ENCODE data around the gene TAS1R3.

TAS1R3 gene

DNA sequence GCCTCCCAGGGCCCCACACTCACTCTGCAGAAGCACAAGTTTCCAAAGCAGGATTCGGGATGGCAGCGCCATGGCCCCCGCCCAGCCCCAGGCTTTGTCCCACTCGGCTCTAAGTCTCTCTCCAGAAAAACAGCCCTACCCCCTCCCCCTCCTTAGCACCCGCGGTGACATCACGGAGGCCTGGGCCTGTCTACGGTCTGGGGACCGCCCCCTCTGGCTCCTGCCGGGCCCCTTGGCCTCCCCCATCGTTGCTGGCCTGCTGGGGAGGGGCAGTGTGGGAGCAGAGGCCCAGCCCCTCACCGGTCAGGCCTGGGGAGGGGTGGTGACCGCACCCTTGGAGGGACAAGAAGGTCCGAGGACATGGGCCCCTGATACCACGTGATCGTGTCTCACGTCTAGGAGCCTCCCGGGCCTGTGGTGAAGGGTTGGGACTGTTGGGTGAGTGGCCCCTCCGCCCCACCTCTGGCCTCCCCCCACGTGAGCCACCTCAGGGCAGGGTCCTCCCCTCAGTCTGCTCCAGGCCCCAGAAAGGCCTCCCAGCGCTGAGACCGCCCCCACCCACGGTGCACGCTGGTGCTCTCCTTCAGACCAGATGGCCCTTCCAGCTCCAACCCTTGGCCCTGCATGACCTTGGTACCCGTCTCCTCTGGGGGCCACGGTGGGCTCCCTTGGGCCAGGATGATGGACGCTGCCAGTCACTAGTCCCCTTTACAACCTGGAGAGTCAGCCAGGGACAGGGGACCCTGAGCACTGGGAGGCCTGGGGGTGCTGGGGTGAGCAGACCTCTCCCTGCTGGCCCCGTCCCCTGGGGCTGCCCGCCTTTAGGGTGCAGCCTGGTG is 27.6 kb downstream of the TAS1R3 start, which contains the start of gene MXRA8:
TSS of gene MXRA8 (minus strand) at position 123 of the 839 bp plus-strand sequence. CDS start at position 72, 51 bp downstream.
- FAIRE-seq (no peak), DNase-seq (ENCODE audit: insufficient read length, low spot score) (no peak)
- TF ChIP-seq, protein P1, sequence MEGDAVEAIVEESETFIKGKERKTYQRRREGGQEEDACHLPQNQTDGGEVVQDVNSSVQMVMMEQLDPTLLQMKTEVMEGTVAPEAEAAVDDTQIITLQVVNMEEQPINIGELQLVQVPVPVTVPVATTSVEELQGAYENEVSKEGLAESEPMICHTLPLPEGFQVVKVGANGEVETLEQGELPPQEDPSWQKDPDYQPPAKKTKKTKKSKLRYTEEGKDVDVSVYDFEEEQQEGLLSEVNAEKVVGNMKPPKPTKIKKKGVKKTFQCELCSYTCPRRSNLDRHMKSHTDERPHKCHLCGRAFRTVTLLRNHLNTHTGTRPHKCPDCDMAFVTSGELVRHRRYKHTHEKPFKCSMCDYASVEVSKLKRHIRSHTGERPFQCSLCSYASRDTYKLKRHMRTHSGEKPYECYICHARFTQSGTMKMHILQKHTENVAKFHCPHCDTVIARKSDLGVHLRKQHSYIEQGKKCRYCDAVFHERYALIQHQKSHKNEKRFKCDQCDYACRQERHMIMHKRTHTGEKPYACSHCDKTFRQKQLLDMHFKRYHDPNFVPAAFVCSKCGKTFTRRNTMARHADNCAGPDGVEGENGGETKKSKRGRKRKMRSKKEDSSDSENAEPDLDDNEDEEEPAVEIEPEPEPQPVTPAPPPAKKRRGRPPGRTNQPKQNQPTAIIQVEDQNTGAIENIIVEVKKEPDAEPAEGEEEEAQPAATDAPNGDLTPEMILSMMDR (IDR thresholded peaks at IDR 0.05; ENCODE audit: insufficient read depth, missing control alignments), result no peak

DNA sequence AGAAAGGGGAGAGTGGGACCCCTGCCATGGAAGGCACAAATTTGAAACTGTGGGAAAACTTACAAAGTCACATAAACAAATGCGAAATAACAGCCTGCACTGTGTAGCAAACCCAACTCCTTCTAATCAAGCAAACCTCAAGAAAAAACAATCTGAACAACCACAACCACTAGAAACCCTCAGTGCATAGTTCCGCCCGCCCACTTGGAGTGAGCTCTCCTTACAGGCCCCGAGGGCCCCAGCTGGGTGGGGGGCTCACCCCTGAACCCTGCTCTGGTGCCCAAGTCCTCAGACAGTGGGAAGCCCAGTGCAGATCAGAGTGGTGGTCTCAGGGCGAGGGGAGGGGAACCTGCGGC is 28.2 kb downstream of the TAS1R3 start:
- DNase-seq (ENCODE audit: insufficient read length, low spot score), result no peak
- TF ChIP-seq, protein P1 (IDR thresholded peaks at IDR 0.05; ENCODE audit: insufficient read depth, missing control alignments), result no peak
- no peak for FAIRE-seq

DNA sequence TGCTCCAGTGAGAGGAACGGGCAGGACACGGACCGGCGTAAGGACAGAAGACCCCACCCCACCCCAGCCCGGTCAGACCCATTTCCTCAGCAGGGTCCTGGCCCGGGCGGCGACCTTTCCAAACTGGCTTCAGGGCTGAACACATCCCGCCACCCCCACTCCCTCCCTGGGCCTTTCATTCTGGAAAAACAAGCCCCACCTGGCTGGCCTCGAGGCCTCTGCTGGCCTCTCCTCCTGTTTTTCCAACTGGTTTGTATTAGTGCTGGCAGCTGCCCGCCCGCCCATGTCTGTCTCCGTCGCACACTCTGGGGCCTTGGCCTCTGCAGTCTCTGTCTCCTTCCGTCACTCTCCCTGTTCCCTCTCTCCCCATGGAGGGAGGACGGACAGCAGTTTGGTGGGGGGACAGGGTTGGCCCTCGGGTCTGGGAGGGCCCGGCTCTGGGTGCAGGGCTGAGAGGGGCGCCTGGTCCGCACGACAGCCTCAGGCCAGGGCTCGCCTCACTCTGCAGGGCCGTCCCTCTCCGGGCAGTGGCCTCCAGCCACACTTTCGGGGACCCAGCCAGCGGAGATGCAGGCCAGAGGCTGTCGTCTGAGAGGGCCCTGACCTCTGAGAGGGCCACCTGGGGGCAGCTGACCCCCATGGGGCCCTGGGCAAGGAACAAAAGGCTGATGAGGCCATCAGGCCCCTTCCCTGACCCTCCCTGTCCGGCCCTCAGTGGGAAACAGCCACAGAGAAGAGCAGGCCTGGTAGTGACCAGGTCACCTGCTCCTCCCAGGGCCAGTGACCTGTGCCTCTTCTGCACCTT is 28.8 kb downstream of the TAS1R3 start:
- no peak for FAIRE-seq
- DNase-seq (ENCODE audit: insufficient read length, low spot score), result no peak
- TF ChIP-seq, protein P1 (IDR thresholded peaks at IDR 0.05; ENCODE audit: insufficient read depth, missing control alignments), result no peak

DNA sequence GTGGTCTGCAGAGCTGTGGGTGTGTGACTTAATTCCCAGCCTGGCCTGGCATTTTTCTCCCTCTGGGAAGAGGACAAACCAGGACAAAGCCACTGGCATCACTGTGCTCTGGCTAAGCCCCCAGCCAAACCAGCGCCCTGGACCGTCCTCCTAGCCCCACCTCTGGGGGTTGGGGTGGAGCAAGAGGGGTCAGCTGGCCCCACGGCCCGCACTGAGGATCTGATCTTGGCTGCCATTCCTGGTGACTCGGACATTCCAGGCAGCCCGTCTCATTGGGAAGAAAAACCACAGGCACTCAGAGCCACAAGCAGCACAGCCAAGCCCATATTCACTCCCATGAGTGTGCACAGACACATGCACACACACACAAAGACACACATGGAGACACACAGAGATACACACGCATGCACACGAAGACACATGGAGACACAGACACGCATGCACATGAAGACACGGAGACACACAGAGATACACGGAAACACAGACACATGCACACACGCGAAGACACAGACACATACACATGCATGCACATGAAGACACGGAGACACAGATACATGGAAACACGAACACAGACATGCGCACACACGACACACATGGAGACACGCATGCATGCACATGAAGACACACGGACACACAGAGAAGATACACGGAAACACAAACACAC is 29.6 kb downstream of the TAS1R3 start:
- TF ChIP-seq, protein P1 (IDR thresholded peaks at IDR 0.05; ENCODE audit: insufficient read depth, missing control alignments), result no peak
- DNase-seq (ENCODE audit: insufficient read length, low spot score), result no peak
- FAIRE-seq, result no peak

DNA sequence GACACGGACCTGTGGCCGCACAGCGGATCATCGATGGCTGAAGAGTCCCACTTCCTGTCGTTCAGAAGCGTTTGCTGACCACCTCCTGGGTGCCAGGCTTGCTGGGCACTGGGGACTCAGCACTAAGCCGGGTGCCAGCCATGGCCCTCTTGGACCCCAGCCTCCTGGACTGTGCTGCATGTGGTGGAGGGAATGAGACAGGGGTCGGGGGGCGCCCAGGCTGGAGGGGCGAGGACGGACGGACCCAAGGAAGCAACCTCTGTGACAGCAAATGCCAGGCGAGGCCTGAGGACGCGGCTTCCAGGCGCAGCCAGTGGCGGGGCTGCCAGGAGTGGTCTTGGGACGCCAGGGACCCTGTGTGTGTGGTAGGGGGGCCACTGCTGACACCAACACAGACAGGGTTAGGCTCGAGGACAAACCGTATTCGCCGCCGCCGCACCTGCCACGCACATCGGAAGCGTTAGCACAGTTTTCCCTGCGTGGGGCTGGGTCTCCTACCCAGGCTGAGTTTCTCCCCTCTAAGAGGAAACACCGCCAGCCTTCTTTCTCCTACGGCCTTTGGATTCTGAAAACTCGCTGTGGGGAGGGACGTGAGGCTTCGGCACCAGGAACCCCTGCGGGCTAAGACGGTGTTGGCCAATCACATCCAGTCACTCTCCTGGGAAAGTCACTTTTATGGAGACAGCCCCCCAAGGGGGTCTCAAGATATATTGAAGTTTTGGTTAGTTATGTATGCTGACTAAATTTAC is 30.3 kb downstream of the TAS1R3 start:
- DNase-seq (ENCODE audit: insufficient read length, low spot score) (no peak), FAIRE-seq (no peak)
- TF ChIP-seq, protein P1 (IDR thresholded peaks at IDR 0.05; ENCODE audit: insufficient read depth, missing control alignments), result no peak

DNA sequence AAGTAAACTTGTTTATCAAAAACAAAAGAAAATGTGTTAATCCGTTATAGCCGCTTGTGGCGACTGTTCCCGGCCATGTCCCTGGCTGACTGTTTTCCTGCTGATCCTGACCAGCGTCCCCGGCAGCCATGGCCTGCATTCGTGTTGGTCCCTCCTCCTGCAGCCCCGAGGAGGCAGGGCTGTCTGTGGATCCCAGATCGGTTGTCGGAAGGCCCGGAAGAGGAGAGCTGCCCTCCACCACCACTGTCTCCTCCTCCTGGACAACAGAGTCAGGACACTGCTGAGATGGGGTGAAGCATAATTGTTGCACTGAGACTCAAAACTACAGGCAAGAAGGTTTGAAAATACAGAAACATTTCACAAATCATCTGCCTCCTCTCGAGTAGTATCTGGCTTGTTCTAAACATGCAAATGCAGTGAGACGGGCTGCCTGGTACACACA is 30.9 kb downstream of the TAS1R3 start:
- FAIRE-seq (no peak), DNase-seq (ENCODE audit: insufficient read length, low spot score) (no peak)
- TF ChIP-seq, protein P1 (IDR thresholded peaks at IDR 0.05; ENCODE audit: insufficient read depth, missing control alignments), result no peak

Measured in D721Med (cell line).